Lower leg skin (tissue), 3 donors: ENCODE data around the gene TENM4.

Source experiments
- POLR2A ChIP-seq, 2 donors: fragments of 450-650 bp; IDR thresholded peaks; one replicate each; pipeline ENCODE4 v1.6.1; 2016 to 2017; ENCODE audit warnings: antibody characterized with exemption in 2 of 2, mild to moderate bottlenecking in 1 of 2, moderate library complexity in 1 of 2
- TF ChIP-seq, protein P1 (sequence below), 3 donors: fragments of 450-650 bp; IDR thresholded peaks; one replicate each; pipeline ENCODE4 v1.5.1; 2016; ENCODE audit warnings: antibody characterized with exemption in 3 of 3, mild to moderate bottlenecking in 3 of 3, moderate library complexity in 2 of 3

DNA sequence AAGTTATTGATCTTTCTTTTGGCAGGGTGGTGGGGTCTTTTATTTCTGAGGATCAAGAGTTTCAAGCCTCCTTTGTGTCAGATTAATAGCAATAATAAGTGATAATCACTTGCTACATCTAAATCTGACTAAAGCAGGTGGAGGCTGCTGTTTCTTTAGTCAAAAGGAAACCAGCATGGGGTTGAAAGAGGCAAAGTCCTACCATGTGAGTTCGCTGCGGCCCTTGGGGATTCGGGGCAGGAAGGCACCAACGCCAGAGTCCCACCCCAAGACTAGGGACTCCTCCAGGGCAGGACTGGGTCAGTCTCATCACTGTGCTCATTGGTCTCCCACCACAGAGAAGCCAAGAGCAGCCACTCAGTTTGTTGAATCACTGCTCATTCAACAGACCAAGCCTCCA is 73.0 kb downstream of the TENM4 start:
- TF ChIP-seq, protein P1, sequence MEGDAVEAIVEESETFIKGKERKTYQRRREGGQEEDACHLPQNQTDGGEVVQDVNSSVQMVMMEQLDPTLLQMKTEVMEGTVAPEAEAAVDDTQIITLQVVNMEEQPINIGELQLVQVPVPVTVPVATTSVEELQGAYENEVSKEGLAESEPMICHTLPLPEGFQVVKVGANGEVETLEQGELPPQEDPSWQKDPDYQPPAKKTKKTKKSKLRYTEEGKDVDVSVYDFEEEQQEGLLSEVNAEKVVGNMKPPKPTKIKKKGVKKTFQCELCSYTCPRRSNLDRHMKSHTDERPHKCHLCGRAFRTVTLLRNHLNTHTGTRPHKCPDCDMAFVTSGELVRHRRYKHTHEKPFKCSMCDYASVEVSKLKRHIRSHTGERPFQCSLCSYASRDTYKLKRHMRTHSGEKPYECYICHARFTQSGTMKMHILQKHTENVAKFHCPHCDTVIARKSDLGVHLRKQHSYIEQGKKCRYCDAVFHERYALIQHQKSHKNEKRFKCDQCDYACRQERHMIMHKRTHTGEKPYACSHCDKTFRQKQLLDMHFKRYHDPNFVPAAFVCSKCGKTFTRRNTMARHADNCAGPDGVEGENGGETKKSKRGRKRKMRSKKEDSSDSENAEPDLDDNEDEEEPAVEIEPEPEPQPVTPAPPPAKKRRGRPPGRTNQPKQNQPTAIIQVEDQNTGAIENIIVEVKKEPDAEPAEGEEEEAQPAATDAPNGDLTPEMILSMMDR (IDR thresholded peaks at IDR 0.05), result no peak
- TF ChIP-seq POLR2A (IDR thresholded peaks at IDR 0.05), result no peak
